GM13976 (cell line): ENCODE measurements around the gene ATP6V0B.

Source experiments
- DNase-seq: peaks from one replicate; pipeline ENCODE4 v3.0.0; 2012; ENCODE audit warnings: low spot score
- in situ Hi-C: fragments of 300-500 bp; cut with MboI; formaldehyde crosslinking; loops from one replicate; pipeline ENCODE4 v1.12.0; 2022; ENCODE audit warnings: low sequenced_read_pairs, mixed read lengths, inconsistent platforms; ENCODE audit not compliant: unreplicated experiment
- TF ChIP-seq, protein P1 (sequence below): IDR thresholded peaks from 2 replicates; pipeline ENCODE4 v1.5.1; 2012; ENCODE audit warnings: borderline replicate concordance, mild to moderate bottlenecking; ENCODE audit not compliant: insufficient read depth; ENCODE audit errors: extremely low read depth, missing control alignments, control extremely low read depth

Gene ATP6V0B

DNA sequence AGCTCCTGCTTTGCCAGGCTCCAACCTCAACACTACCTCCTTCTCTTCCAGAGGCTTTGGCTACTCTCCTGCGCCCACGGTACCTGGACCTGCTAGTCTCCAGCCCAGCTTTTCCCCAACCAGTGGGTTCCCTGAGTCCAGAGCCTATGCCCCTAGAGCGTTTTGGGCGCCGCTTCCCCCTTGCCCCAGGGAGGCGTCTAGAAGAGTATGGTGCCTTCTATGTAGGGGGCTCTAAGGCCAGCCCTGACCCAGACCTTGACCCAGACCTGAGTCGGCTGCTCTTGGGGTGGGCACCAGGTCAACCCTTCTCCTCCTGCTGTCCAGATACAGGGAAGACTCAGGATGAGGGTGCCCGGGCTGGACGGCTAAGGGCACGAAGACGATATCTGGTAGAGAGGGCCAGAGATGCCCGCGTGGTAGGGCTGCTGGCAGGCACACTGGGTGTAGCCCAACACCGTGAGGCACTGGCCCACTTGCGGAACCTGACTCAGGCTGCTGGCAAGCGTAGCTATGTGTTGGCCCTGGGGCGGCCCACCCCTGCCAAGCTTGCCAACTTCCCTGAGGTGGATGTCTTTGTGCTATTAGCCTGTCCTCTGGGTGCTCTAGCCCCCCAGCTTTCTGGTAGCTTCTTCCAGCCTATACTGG lies 3.3 kb upstream of the ATP6V0B start:
- TF ChIP-seq, protein P1, sequence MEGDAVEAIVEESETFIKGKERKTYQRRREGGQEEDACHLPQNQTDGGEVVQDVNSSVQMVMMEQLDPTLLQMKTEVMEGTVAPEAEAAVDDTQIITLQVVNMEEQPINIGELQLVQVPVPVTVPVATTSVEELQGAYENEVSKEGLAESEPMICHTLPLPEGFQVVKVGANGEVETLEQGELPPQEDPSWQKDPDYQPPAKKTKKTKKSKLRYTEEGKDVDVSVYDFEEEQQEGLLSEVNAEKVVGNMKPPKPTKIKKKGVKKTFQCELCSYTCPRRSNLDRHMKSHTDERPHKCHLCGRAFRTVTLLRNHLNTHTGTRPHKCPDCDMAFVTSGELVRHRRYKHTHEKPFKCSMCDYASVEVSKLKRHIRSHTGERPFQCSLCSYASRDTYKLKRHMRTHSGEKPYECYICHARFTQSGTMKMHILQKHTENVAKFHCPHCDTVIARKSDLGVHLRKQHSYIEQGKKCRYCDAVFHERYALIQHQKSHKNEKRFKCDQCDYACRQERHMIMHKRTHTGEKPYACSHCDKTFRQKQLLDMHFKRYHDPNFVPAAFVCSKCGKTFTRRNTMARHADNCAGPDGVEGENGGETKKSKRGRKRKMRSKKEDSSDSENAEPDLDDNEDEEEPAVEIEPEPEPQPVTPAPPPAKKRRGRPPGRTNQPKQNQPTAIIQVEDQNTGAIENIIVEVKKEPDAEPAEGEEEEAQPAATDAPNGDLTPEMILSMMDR, result no peak

DNA sequence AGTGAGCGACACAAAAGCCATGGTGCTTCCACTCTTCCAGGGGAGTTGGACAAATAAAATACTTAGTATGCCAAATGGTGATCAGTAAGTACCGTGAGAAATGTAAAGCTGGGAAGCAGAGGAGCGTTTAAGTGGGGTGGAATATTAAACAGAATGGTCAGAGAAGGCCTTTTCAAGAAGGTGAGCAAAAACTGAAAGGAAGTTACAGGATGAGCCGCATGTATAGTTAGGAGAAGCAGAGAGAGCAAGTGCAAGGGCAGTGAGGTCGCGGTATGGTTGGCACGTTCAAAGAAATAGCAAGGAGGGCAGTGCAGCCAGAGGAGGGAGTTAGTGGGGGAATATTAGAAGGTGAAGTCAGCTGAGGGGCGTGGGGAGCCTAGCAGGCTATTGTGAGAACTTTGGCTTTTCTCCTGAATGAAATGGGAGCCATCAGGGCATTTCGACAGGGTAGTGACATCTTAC lies 748 bp upstream of the ATP6V0B start:
- TF ChIP-seq, protein P1, result no peak
- no peak for DNase-seq
- in situ Hi-C loops, result no loop called here

More for the DNA sequence above, 3.3 kb upstream of the ATP6V0B start:
- in situ Hi-C loops, result no loop called here
- no peak for DNase-seq

DNA sequence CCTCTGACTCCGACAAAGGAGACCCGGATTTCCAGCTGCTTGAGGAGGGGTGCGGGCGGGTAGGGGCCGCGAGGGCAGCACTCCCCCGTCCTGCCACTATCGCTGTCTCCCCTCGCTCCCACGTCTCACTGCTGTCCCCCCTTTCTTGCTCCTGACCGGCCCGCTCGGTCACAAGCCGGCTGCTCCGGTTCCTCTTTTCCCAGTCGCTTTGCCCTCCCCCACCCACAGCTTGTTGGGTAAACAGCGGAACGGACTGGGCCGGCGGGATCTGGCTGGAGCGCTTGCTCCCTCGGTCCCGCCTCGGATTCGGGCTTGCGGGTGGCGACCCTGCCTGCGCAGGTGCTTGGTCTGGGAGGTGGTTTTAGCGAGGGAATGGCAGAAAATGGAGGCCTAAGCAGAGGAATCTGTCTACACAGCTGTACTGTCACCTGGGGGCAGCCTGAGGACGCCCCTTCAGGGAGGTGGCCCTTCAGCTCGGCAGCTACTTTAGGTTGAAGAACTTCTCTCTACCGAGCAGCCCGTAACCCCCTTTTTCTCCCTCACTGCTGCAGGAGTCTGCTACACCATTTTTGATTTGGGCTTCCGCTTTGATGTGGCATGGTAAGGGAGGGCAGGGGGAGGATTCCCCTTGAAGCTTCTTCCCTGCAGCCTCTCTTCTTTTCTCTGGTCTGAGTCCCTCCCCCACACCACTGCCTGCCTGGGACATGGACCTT lies 645 bp downstream of the ATP6V0B start:
- TF ChIP-seq, protein P1, result no peak
- peak; percentile 58 for DNase-seq
- in situ Hi-C loops, result no loop called here

DNA sequence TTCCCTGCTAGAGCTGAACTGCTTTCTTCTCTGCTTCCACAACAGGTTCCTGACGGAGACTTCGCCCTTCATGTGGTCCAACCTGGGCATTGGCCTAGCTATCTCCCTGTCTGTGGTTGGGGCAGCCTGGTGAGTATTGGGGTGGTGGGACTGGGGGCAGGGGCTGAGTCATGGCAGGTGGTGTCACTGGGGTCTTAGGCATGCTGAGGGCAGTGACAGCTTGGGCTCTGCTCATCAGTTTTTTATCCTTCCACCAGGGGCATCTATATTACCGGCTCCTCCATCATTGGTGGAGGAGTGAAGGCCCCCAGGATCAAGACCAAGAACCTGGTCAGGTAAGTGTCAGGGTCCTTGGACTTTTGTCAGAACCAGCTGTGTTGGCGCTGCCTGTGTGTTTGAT lies 1.3 kb downstream of the ATP6V0B start:
- no peak for DNase-seq
- TF ChIP-seq, protein P1, result no peak
- in situ Hi-C loops, result no loop called here

DNA sequence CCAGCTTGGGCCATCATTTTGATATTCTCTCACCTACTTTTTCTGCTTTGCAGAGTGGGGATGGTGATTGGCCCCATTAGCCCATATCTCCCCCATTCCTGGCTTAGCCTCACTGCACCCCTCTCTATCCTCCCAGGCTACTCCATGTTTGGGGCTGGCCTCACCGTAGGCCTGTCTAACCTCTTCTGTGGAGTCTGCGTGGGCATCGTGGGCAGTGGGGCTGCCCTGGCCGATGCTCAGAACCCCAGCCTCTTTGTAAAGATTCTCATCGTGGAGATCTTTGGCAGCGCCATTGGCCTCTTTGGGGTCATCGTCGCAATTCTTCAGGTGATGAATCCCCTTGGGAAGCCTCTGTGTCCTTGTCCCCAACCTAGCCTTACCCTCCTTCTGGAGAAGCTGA lies 2.1 kb downstream of the ATP6V0B start:
- no peak for DNase-seq
- in situ Hi-C loops, result no loop called here
- TF ChIP-seq, protein P1, result no peak

DNA sequence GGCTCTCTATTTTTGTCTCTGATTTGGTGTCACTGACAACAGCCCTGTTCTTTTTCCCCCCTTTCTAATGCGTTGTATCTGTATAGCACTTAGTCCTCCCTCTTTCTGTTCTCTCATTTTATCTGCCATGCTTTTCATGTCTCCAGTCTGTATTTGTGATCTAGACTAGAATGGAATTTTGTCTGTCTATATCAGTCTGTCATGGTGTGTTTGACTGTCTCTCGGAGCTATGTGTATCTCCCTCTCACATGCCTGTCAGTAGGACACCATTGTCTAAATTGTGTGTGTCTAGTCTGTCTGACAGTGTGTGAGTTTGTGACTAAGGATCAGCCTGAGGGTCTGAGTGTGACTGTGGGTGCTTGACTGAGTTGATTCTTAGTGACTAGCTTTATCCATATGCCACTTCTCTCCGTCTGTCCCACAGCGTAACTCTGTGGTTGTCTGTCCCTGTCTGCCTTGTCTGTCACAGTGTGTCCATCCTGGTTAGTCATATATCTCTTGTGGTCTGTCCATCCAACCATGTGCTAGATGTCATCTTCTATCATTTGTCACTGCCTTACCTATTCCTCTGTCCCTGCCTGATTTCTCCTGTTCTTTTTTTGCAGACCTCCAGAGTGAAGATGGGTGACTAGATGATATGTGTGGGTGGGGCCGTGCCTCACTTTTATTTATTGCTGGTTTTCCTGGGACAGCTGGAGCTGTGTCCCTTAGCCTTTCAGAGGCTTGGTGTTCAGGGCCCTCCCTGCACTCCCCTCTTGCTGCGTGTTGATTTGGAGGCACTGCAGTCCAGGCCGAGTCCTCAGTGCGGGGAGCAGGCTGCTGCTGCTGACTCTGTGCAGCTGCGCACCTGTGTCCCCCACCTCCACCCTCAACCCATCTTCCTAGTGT lies 2.9 kb downstream of the ATP6V0B start:
- DNase-seq, result no peak
- TF ChIP-seq, protein P1, result no peak
- in situ Hi-C loops, result no loop called here
